H1 (cell line): ENCODE measurements around the gene DDX19B. TPM values are rescaled to one million over a fixed set of nuclear protein-coding genes. Genes with fewer than 3 reads are reported as not detected.
"Not testable (repeated sequence)": the region's sequence is repeated elsewhere in the genome, so short reads cannot be mapped to it uniquely, and the experiment has no call there.

ENCODE experiments used
- CTCF ChIA-PET: fragments of 300-600 bp; sonication (Branson Sonifier 250); formaldehyde crosslinking; loops from one replicate; lab custom pipeline; 2021; ENCODE audit not compliant: partially characterized antibody; lab: Charles Lee
- POLR2A ChIA-PET: fragments of 300-600 bp; sonication (Branson Sonifier 250); formaldehyde crosslinking; loops from one replicate; lab custom pipeline; 2021; ENCODE audit warnings: inconsistent platforms; ENCODE audit not compliant: partially characterized antibody; lab: Charles Lee
- DNase-seq, 2 experiments: peaks; one replicate each; pipeline versions ENCODE4 v3.0.0 to v3.0.0-alpha.2; 2010 to 2022; ENCODE audit warnings: low spot score in 2 of 2, low read depth in 1 of 2, mixed read lengths in 1 of 2
- FAIRE-seq: peaks from 2 replicates; lab custom pipeline; 2011; peaks lifted over from hg19 to GRCh38; lab: Jason Lieb, UNC
- H2AFZ ChIP-seq: 2 replicates; pipeline ENCODE4 v1.8.1; 2012; ENCODE audit warnings: low read length, inconsistent platforms
- H2AK5ac ChIP-seq: 2 replicates; pipeline ENCODE4 v1.6.1; 2013; ENCODE audit warnings: low read depth, low read length
- H2BK120ac ChIP-seq: replicated peaks from 2 replicates; pipeline ENCODE3; 2013; ENCODE audit warnings: low read depth, low read length, inconsistent platforms
- H2BK12ac ChIP-seq: 2 replicates; pipeline ENCODE4 v1.6.1; 2013; ENCODE audit warnings: low read depth, low read length
- H2BK15ac ChIP-seq: 2 replicates; pipeline ENCODE4 v1.6.1; 2013; ENCODE audit warnings: low read length
- H2BK20ac ChIP-seq: 2 replicates; pipeline ENCODE4 v1.6.1; 2013; ENCODE audit warnings: low read length
- H2BK5ac ChIP-seq: 2 replicates; pipeline ENCODE4 v1.6.1; 2013; ENCODE audit warnings: low read depth, low read length
- H3K14ac ChIP-seq: 2 replicates; pipeline ENCODE4 v1.6.1; 2013; ENCODE audit warnings: inconsistent platforms; ENCODE audit not compliant: insufficient read length
- H3K18ac ChIP-seq: 2 replicates; pipeline ENCODE4 v1.6.1; 2013; ENCODE audit warnings: low read length; ENCODE audit errors: extremely low read depth
- H3K23ac ChIP-seq: 2 replicates; pipeline ENCODE4 v1.6.1; 2013; ENCODE audit warnings: inconsistent platforms; ENCODE audit not compliant: insufficient read length
- H3K23me2 ChIP-seq: 2 replicates; pipeline ENCODE4 v1.6.1; 2013; ENCODE audit warnings: low read depth, low read length
- H3K27ac ChIP-seq: 2 replicates; pipeline ENCODE4 v1.6.1; 2011; ENCODE audit warnings: low read depth, low read length, inconsistent platforms
- H3K27me3 ChIP-seq, 4 experiments: replicated peaks in 1 of 4; 1 replicate in 1 of 4; 2 replicates in 3 of 4; pipeline versions ENCODE4 v1.6.1 to v1.8.1; 2011 to 2013; ENCODE audit warnings: low read length in 3 of 4, mild to moderate bottlenecking in 3 of 4, inconsistent platforms in 2 of 4, mixed read lengths in 2 of 4, moderate library complexity in 1 of 4; ENCODE audit not compliant: control insufficient read depth in 3 of 4, insufficient read depth in 3 of 4; ENCODE audit errors: extremely low read depth in 1 of 4
- H3K36me3 ChIP-seq, 4 experiments: 2 replicates each; pipeline versions ENCODE4 v1.6.1 to v1.8.1; 2011 to 2013; ENCODE audit warnings: mild to moderate bottlenecking in 4 of 4, low read length in 3 of 4, moderate library complexity in 2 of 4, control low read depth in 1 of 4, inconsistent platforms in 1 of 4; ENCODE audit not compliant: insufficient read depth in 4 of 4, control insufficient read depth in 2 of 4
- H3K4ac ChIP-seq: replicated peaks from 2 replicates; pipeline ENCODE3; 2013; ENCODE audit warnings: low read length, low read depth, mixed read lengths, inconsistent platforms; ENCODE audit not compliant: insufficient read length
- H3K4me1 ChIP-seq, 4 experiments: replicated peaks in 1 of 4; 1 replicate in 1 of 4; 2 replicates in 3 of 4; pipeline versions ENCODE4 v1.6.1 to v1.8.1; 2011 to 2013; ENCODE audit warnings: low read length in 3 of 4, inconsistent platforms in 2 of 4, mixed read lengths in 1 of 4; ENCODE audit not compliant: insufficient read depth in 4 of 4, control insufficient read depth in 3 of 4
- H3K4me2 ChIP-seq, 2 experiments: 2 replicates each; pipeline versions ENCODE4 v1.6.1 to v1.8.1; 2011 to 2013; ENCODE audit warnings: low read depth in 2 of 2, low read length in 2 of 2, control low read depth in 1 of 2, inconsistent platforms in 1 of 2, mild to moderate bottlenecking in 1 of 2; ENCODE audit not compliant: insufficient read depth in 1 of 2
- H3K4me3 ChIP-seq, 4 experiments: fragments of 200-600, 300-600 bp in 1 of 4; sonication (generic), shearing (Covaris generic), sonication (Bioruptor Twin) in 1 of 4; 2 replicates each; pipeline versions ENCODE4 v1.5.1 to v1.8.1; 2011 to 2016; ENCODE audit warnings: low read length in 4 of 4, low read depth in 3 of 4, control low read depth in 2 of 4, inconsistent platforms in 2 of 4, mild to moderate bottlenecking in 2 of 4, mixed read lengths in 1 of 4, moderate library complexity in 1 of 4; ENCODE audit not compliant: insufficient read depth in 2 of 4; ENCODE audit errors: extremely low read depth in 1 of 4
- H3K56ac ChIP-seq: replicated peaks from 2 replicates; pipeline ENCODE3; 2013; ENCODE audit warnings: low read depth, mild to moderate bottlenecking, mixed read lengths, low read length, inconsistent platforms; ENCODE audit not compliant: insufficient read length
- H3K79me1 ChIP-seq: 2 replicates; pipeline ENCODE4 v1.6.1; 2013; ENCODE audit warnings: low read depth, low read length, control low read depth
- H3K79me2 ChIP-seq, 2 experiments: 2 replicates each; pipeline versions ENCODE4 v1.6.1 to v1.8.1; 2012 to 2013; ENCODE audit warnings: low read length in 2 of 2, mild to moderate bottlenecking in 2 of 2, inconsistent platforms in 1 of 2; ENCODE audit not compliant: insufficient read depth in 2 of 2, control insufficient read depth in 1 of 2
- H3K9ac ChIP-seq, 4 experiments: replicated peaks in 1 of 4; 1 replicate in 1 of 4; 2 replicates in 3 of 4; pipeline versions ENCODE4 v1.6.1 to v1.8.1; 2011 to 2013; ENCODE audit warnings: low read depth in 3 of 4, low read length in 3 of 4, control low read depth in 2 of 4, mild to moderate bottlenecking in 2 of 4, moderate library complexity in 2 of 4, inconsistent platforms in 1 of 4; ENCODE audit errors: extremely low read depth in 1 of 4
- H3K9me3 ChIP-seq, 2 experiments: 2 replicates each; pipeline versions ENCODE4 v1.6.1 to v1.8.1; 2012 to 2013; ENCODE audit warnings: mild to moderate bottlenecking in 2 of 2, moderate library complexity in 2 of 2, control low read depth in 1 of 2, inconsistent platforms in 1 of 2, low read depth in 1 of 2, low read length in 1 of 2, mixed read lengths in 1 of 2; ENCODE audit not compliant: insufficient read depth in 2 of 2
- H4K20me1 ChIP-seq, 2 experiments: replicated peaks in 1 of 2; 2 replicates each; pipeline versions ENCODE3 to v1.8.1; 2011 to 2013; ENCODE audit warnings: inconsistent platforms in 2 of 2, low read length in 2 of 2, mild to moderate bottlenecking in 1 of 2; ENCODE audit not compliant: insufficient read depth in 2 of 2, control insufficient read depth in 1 of 2
- H4K5ac ChIP-seq: 2 replicates; pipeline ENCODE4 v1.6.1; 2013; ENCODE audit warnings: low read length, low read depth, mixed read lengths, inconsistent platforms; ENCODE audit not compliant: insufficient read length
- H4K8ac ChIP-seq: 2 replicates; pipeline ENCODE4 v1.8.0; 2013; ENCODE audit warnings: mild to moderate bottlenecking, moderate library complexity, low read length, inconsistent platforms; ENCODE audit not compliant: insufficient read depth; ENCODE audit errors: extremely low read depth
- H4K91ac ChIP-seq: replicated peaks from 2 replicates; pipeline ENCODE3; 2013; ENCODE audit warnings: low read length, mixed read lengths, inconsistent platforms; ENCODE audit not compliant: insufficient read length
- BACH1 ChIP-seq: IDR thresholded peaks from 2 replicates; pipeline ENCODE4 v1.6.1; 2012; ENCODE audit warnings: low read length, improper control_type of control experiment
- WGBS, 2 experiments: shearing (Covaris generic) in 1 of 2; methylation state at CpG; one replicate each; pipeline versions ENCODE4 v1.1.6 to v1.1.7; 2013 to 2015; ENCODE audit warnings: low lambda C conversion rate in 2 of 2, mixed read lengths in 2 of 2, inconsistent platforms in 1 of 2, low coverage in 1 of 2, missing lambda C conversion rate in 1 of 2; ENCODE audit not compliant: insufficient replicate concordance in 2 of 2, insufficient coverage in 1 of 2, insufficient read length in 1 of 2; ENCODE audit errors: extremely low coverage in 1 of 2, missing lambda C conversion rate in 1 of 2; 5-methylcytosine and 5-hydroxymethylcytosine counted together
- polyA plus RNA-seq, 7 experiments: library from polyadenylated mRNA; depleted of rRNA in 3 of 7; stranded (reverse) in 5 of 7; unstranded in 2 of 7; fragments of >200 nt in 5 of 7; fragments of 200-250 nt in 2 of 7; gene quantifications; 1 replicate in 5 of 7; 2 replicates in 1 of 7; 4 replicates in 1 of 7; pipeline versions ENCODE4 v1.2.1 to v1.2.3, GENCODE V29; 2011 to 2013; ENCODE audit warnings: missing spikeins in 2 of 7, mixed read lengths in 2 of 7
- total RNA-seq: library from RNA; stranded (reverse); fragmentation: NEBNext Ultra II Directional; extraction: Animal tissue kit (Norgen Biotek cat#: 25700); gene quantifications from 2 replicates; pipeline ENCODE4 v1.2.1, GENCODE V29; 2021

The DDX19B gene
- total and polyA plus RNA-seq, 2 of the 8 experiments (the other 6 are each of a cell fraction or from before 2014, with no cell fraction given) = 40.5 to 42.7 TPM

GRCh38 chr16:70332728-70333127 lies 33.7 kb downstream of the DDX19B start:
- WGBS, 2 experiments = 91% methylated on average over 4 of the region's 12 CpGs; no CpG with 5 or more reads in 1 of the 2 experiments
- not testable (repeated sequence) for H3K23me2 ChIP-seq, H3K23ac ChIP-seq, H3K4me1 ChIP-seq, H3K9ac ChIP-seq, H2BK12ac ChIP-seq, H3K4me2 ChIP-seq, H3K27ac ChIP-seq, H4K8ac ChIP-seq, H3K14ac ChIP-seq, H2BK15ac ChIP-seq, H3K4ac ChIP-seq, H3K79me2 ChIP-seq, H2AFZ ChIP-seq, H3K9me3 ChIP-seq, H3K18ac ChIP-seq, H3K56ac ChIP-seq, FAIRE-seq, H2AK5ac ChIP-seq, H4K91ac ChIP-seq, H3K79me1 ChIP-seq, DNase-seq, H3K4me3 ChIP-seq, H2BK120ac ChIP-seq, H3K27me3 ChIP-seq, H4K5ac ChIP-seq, H2BK20ac ChIP-seq, H4K20me1 ChIP-seq
- ChIA-PET CTCF (interaction anchor here (1.0 to 2.8 kb wide), 3 partner anchors 9 to 17 kb away, joined by 3 to 24 read pairs (median 8); partner anchors contain the start of gene DDX19A), POLR2A (interaction anchor here (1.4 to 1.5 kb wide), 2 partner anchors 44 to 60 kb away, joined by 3 read pairs; partner anchors contain the start of gene AARS1)
- Histone ChIP-seq H2BK5ac (0 out of 2 replicates have a peak overlapping the region, but pooled peaks have one; percentile 6), H3K36me3 (peaks cover 17 to 31% (median 28%) of the 10 kb centered on the region in 4 experiments)
- 0 out of 2 replicates have a peak, but pooled peaks have one; percentile 32 for TF ChIP-seq BACH1
